Right ventricle myocardium superior (tissue), 1 donor: ENCODE data around the gene DISC1. TPM values are rescaled to one million over a fixed set of nuclear protein-coding genes. Genes with fewer than 3 reads are reported as not detected.
"Not testable (repeated sequence)": the region's sequence is repeated elsewhere in the genome, so short reads cannot be mapped to it uniquely, and the experiment has no call there.

Experiments used
- ATAC-seq: fragments of 200-7000 bp; cut with Tn5 transposase; one replicate; pipeline ENCODE4 v1.9.1; 2020; ENCODE audit warnings: mild to moderate bottlenecking; ENCODE audit not compliant: poor library complexity
- DNase-seq: peaks from one replicate; pipeline ENCODE4 v3.0.0-alpha.2; 2020
- intact Hi-C: fragments of 100-400 bp; cut with DNase I; formaldehyde crosslinking; loops from one replicate; pipeline ENCODE4 v1.11.2; 2022
- total RNA-seq: library from RNA; stranded (reverse); fragmentation: NEBNext Ultra II Directional; extraction: Animal tissue kit (Norgen Biotek cat#: 25700); gene quantifications from one replicate; pipeline ENCODE4 v1.2.1, GENCODE V29; 2021
- donor health status: DM: no; HTN: yes; CAD: no; lungs with severe emphysema.

DISC1 gene
- total RNA-seq, 1 donor from 2014 or later: 3.0 TPM

DNA sequence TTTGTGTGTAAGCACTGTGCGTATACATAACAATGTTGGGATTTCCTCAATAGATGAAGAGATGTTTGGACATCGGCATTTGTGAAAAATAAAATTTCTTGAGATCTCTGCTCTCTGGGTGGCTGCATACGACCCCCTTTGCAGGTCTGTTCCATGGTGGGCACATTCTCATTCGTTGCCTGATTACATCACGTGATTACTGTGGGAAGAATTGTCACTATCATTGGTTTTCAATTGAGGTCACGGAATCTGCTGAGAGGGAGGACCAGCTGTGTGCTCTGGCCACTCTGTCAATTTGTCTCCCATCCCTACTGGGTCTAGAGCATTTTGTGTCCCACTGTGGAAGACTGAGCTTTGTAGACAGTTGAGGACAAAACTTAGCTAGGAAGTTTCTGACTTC, 81.8 kb downstream of the DISC1 start:
- ATAC-seq: no peak
- intact Hi-C loops: no loop called here

DNA sequence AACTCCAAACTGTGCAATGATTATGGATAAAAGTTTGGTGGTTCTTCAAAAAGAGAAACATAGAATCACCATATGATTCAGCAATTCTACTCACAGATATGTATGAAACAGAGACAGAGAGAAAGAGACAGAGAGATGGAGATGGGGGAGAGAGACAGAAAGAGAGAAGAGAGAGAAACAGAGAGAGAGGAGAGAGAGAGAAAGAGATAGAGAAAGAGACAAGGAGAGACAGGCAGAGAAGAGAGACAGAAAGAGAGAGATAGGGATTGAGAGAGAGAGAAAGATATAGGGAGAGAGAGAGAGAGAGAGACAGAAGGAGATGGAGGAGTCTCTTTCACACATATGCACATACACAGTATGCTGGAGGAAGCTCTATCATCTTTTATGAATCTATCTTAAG, 87.8 kb downstream of the DISC1 start:
- no peak for DNase-seq
- intact Hi-C loops: no loop called here
- ATAC-seq: no peak

More for the DNA sequence above, 81.8 kb downstream of the DISC1 start:
- DNase-seq: no peak

DNA sequence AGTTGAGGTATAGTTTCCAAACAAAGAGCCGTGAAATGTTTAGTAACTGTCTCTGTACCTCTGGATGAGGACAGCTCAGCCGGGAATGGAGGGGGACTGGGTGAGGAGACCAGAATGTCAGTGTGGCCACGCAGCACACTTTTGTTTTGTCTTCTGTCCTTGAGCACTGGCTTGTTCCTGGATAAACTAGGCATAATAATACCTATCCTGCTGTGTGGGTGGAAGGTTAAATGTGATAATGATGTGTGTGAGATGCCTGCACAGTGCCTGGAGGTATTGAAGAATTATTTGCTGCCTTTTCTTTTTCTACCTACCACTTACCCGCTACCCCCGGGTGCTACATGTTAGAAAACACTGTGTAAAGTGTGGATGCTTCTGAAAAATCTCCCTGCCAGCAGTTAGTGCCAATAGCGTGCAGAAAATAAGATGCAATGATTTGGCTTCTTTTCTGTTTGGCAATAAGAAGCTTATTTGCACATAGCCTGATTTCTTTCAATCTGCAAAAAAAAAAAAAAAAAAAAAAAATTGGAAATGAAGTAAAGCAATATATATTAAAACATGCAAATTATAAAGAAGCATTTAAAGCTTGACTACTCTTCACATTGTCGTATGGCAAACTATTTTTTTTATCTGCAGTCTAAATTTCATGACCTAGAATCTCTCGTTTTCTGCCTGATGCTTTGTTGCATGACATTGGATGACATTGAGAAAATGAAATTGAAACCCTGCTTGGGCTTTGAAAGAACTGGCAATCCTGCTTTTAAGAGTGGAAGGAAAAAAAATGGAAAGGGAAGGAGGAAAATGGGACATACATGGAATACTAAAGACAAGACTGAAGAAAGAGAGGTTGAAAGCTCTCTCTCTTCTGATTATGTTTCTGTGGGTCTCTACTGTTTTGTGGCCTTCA, 89.5 kb downstream of the DISC1 start:
- ATAC-seq: no peak
- no peak for DNase-seq
- intact Hi-C loops: no loop called here

DNA sequence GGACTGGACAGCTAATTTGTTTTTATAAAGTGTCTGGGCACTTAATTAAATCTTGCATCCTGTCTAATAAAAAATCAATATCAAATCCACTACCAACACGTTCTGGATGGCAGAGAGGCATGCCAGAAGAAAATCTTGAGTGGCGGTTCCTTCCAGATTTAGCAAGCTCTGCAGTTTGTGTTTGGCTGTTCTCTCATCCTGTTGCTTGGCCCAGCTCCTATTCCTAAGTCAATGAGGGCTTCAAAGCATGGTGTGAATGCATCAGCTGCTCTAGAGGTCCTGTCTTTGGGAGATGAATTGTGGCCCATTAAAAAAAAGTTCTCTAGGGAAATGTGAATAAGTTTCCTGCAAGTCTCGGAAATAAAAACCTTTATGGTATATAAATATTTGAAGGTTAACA, 90.3 kb downstream of the DISC1 start:
- DNase-seq: no peak
- ATAC-seq: no peak
- intact Hi-C loops: no loop called here

DNA sequence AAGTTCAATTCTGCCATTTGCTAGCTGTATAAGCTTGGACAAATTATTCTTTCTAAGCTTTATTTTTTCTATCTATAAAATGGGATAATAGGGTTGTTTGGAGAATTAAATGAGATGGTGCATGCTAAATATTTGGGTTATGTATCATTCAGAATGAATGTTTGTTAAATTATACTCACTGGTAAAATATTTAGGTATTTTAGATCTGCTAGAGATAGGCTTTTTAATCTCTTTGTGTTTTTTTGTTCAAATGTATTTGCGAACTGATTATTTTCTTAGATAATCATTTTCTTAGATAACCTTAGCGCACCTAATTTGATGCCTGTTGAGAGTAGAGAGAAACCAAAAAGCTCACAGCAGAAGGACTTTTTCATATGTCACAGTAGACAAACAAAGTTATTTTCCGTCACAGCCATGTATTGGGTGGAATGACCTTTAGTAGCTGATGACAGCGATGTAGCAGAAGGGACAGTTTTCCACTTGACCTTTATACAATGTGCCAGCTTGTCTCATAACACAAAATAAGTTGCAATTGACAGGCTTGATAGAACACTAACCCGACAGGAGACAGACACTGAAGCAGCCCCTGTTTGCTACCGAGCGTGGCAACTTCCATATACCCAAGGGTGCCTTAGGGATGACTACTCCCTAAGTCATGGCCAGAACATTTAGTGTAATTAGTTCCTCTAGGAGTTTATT, 93.0 kb downstream of the DISC1 start:
- ATAC-seq: peak; percentile 64
- DNase-seq: no peak
- intact Hi-C loops: no loop called here

DNA sequence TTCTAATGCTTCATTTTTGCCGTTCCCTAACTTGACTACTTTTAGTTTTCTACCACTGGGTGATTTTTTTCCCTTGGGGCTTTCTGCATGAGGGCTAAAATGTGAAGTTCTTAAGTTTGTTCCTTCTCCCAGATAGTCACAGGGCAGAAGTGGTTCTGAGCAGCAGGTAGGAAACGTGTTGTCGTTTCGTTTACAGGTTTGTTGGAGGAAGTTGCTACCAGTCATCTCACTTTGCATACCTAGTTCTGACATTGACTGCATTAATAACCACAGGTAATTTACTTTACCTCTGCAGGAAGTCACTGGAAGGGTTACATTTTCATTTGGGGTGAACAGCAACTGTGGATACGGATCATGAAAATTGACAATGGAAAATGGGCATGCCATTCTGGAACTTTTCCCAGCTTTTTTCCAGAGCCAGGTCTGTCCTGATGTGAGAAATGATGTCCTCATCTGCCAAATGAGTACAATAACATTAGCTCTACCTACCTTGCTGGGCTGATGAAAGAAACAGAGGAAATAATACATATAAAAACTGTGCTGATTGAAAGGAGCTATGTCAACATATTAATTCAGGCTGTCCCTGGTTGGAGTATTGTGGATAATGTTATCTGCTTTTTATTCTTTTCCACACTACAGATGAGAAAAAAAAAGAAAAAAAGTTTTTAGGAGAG, 94.2 kb downstream of the DISC1 start:
- ATAC-seq (no peak), DNase-seq (no peak)
- intact Hi-C loops: no loop called here

DNA sequence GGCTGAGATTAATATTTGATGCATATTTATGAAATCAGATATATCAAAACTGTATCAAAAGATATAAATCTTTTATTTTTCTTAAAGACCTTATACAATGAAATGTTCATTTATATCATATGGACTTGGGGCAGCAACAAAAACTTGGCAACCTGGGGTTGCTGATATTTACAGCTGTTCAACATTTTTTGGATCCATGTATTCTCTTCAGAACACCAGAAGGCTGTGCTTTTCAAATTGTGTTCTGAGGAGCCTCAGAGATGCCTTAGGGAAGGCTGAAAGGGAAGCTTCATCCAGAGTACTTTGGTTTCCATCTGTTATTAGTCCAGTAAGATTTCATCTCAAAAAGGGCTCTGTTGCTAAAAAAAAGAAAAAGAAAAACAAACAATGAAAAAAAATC, 94.8 kb downstream of the DISC1 start:
- ATAC-seq (no peak), DNase-seq (no peak)
- intact Hi-C loops: no loop called here

DNA sequence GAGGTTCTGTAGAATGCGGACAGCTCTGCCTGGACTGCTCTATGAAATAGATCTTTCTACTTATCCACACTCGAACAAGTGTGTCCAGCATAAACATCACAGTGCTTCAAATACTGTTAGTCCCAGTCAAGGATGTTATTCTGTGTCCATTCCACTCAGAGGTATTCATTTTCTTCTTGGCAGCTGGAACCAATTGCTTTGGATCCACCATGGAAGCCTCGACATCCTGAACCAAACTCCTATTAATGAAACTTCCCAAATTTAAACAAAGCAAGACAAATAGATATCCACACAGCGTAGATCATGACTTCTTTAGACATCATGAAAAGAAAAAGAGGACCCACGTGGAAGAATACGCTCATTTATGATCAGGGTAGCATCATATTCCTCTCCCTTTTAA, 95.8 kb downstream of the DISC1 start:
- DNase-seq (no peak), ATAC-seq (no peak)
- intact Hi-C loops: no loop called here

DNA sequence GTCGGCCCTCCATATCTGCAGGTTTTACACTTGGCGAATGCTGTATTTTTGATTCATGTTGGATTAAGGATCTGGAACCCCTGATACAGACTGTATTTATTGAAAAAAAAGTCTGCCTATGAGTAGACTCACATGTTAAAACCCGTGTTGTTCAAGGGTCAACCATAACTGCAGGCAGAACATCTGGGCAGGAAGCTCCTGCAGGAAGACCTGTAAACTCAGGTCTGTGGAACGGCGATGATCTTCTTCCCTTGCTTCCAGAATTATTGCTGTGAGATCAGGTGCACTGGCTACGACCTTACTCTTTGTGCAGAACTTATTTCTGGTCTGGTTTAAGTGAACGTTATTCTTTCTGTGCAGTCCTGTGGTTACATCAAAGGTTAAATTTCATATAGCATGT, 96.6 kb downstream of the DISC1 start:
- DNase-seq: no peak
- ATAC-seq: no peak
- intact Hi-C loops: no loop called here

DNA sequence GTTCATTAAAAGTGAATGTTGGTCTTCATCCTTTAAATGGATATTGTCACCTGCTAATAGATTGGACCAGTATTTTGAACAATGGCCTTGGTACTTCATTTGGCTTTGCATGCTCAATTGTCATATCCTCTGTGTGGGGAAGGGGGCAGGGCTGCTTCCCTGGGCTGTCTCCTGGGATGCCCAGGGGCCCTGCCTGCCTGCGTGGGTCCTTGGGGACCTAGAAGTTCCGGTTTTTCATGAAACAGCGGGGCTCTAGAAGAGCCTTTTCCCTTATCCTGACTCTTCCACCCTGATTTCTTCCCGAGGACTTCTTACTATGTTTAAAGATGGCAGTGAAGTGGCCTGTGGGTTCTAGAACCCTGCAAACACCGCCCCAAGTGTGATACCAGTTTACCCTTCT, 97.5 kb downstream of the DISC1 start:
- DNase-seq (no peak), ATAC-seq (no peak)
- intact Hi-C loops: no loop called here

DNA sequence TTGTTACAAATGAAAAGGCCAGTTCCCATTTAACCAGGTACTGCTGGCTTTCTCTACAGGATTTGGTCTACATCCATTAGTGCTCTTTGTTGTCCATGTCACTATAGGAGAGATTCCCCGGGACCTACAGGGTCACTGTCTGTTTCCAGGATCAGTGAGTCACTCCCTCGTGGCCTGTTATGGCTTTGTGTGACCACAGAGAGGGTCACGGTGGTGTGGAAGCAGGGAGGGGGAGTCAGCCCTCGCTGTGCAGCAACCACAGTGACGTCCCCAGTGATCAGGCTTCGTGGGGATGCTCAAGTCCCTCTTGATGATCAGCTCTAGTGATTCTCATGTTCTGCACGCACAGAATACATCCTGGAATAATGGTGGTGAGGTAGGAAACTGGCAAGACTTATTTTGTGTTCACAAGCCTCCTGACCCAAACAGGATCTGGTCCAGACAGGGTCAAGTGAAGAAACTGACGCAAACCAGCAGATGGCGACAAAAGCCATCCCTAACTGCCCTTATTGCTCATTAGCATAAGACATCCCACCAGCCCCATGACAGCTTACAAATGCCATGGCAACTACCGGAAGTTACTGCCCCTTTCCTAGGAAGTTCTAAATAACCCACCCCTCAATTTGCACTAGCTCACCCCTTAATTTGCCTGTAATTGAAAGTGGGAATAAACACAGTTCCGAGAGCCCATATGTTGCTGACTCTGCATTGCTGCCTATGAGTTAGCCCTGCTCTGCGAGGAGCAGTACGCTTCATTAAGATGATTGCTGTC, 98.5 kb downstream of the DISC1 start:
- intact Hi-C loops: no loop called here
- DNase-seq: no peak
- ATAC-seq: peak; percentile 56

DNA sequence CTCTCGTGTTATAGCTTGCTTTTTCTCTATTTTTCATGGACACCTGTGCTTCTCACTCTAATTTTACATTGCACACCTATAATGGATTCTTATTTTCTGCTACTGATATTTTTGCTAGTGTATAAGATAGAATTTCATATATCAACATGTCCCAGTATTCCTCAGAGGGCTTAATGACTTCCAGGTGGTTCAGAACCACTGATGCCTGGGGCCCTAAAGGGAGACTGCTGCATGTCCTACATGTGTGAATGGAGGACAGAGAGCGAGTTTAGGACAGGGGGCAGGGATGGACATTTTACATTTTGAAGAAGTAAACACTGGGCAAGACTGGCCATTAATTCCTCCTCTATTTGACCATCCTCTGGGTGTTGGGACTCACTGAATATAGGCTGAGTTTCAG, 100.6 kb downstream of the DISC1 start:
- ATAC-seq: no peak
- DNase-seq: no peak
- intact Hi-C loops: no loop called here

DNA sequence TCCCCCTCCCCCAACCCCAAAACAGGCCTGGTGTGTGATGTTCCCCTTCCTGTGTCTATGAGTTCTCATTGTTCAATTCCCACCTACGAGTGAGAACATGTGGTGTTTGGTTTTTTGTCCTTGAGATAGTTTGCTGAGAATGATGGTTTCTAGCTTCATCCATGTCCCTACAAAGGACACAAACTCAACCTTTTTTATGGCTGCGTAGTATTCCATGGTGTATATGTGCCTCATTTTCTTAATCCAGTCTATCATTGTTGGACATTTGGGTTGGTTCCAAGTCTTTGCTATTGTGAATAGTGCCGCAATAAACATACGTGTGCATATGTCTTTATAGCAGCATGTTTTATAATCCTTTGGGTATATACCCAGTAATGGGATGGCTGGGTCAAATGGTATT, 102.4 kb downstream of the DISC1 start:
- intact Hi-C loops, DNase-seq, ATAC-seq: not testable (repeated sequence)

DNA sequence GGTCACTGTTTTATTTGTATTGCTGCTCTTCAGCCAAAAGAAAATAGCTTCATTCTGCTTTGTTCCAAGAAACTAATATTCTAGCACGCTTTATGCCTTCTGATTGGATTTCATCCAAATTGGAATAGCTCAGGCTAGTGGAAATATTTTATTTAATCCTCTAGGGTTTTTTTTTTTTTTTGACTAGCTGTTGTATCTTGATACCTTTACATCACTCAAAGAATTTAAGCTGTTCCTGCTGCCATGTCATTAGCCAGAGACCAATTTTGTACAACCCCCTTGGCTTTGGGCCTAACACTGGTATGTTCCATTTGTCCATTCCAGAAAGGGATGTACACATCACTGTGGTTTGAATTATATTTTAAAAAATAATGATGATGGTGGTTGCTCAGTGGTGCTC, 103.0 kb downstream of the DISC1 start:
- ATAC-seq (no peak), DNase-seq (no peak)
- intact Hi-C loops: no loop called here

DNA sequence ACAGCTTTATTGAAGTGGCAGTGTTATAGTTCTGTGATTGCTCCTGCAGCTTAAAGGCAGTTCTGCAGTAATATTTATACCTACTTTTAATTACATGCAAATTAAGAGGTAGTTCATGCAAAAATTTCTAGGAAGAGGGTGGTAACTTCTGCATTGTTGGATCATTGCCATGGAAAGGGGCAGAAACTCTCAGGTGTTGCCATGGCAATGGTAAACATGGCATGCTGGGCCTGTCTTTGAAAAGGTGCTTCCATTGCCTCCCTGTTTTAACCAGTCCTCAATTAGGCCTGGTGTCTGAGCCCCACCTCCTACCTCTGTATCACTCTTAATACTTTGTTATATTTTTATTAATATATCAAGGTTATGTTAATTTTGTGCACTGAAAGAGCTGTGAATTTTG, 104.7 kb downstream of the DISC1 start:
- no peak for ATAC-seq
- no peak for DNase-seq
- intact Hi-C loops: no loop called here

DNA sequence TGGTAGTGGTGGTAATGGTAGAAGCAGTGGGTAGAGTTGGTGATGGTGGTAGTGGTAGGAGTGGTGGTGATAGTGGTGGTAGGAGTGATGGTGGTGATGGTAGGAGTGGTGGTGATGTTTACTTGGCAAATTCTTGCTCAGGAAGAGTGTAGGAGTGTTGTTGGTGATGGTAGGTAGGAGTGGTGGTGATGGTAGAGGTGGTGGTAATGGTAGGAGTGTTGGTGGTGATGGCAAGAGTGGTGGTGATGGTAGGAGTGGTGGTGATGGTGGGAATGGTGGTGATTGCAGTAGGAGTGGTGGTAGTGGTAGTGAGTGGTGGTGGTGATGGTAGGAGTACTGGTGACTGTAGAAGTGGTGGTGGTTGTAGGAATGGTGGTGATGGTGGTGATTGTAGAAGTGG, 106.5 kb downstream of the DISC1 start:
- ATAC-seq: no peak
- DNase-seq: no peak
- intact Hi-C loops: no loop called here

DNA sequence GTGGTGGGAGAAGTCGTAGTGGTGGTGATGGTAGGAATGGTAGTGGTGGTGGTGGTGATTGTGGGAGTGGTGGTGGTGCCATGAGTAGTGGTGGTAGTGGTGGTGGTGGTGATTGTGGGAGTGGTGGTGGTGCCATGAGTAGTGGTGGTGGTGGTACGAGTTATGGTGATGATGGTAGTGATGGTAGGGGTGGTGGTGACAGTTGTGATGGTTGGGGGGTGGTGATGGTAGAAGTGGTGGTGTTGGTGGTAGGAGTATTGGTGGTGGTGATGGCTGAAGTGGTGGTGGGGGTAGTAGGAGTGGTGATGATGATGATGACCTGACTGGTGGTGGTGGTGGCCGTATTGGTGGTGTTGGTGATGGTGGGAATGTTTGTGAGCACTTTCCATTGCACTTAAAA, 107.1 kb downstream of the DISC1 start:
- DNase-seq (no peak), ATAC-seq (no peak)
- intact Hi-C loops: no loop called here

DNA sequence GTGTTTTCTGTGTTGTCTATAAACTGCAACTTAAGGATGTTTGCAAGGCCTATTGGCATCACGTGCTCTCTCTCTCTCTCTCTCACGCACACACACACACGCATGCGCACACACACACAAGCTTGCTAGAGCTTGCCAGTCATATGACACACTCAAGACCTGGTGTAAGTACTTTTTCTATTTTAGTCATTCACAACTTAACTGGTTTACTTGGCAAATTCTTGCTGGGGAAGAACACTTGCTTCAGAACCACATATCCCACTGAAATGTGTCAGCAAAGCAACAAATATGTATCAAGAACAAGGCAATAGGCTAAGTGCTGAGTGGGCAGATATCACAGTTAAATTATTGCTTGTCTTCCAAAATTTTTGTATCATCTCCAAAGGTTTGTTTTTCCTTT, 107.8 kb downstream of the DISC1 start:
- ATAC-seq (peak; percentile 53), DNase-seq (no peak)
- intact Hi-C loops: no loop called here

DNA sequence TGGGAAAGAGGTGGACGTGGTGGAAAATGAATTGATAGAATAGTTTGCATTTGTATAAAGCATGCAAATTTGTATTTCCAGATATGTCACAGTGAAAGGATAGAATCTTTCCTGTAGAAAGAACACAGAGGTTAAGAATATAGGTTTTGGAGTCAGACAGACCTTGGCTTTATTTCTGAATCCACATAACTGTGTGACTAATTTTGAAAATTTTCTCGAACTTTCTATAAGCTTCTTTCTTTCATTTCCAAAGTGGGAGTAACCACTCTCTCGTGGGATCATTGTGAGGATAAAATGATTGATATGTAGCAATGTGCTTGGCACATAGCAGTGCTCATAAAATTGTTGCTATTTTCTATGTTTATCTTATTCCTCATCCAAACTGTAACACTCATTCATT, 108.8 kb downstream of the DISC1 start:
- ATAC-seq (no peak), DNase-seq (no peak)
- intact Hi-C loops: no loop called here
